Liver (tissue), 3 donors: ENCODE data around the gene SSPN.

Experiments used
- CTCF ChIP-seq: fragments of 150-350 bp; IDR thresholded peaks from 2 replicates; pipeline ENCODE4 v1.5.1; 2017; ENCODE audit warnings: improper control_type of control experiment, low read depth, low read length; ENCODE audit not compliant: missing input control
- EGR1 ChIP-seq, 2 donors: IDR thresholded peaks; 2 replicates each; pipeline ENCODE4 v1.6.1; 2016 to 2018; ENCODE audit warnings: antibody characterized with exemption in 2 of 2, low read depth in 2 of 2
- FOXA2 ChIP-seq: IDR thresholded peaks from 2 replicates; pipeline ENCODE4 v1.6.1; 2016; ENCODE audit warnings: antibody characterized with exemption
- HNF4A ChIP-seq, 2 donors: conservative IDR thresholded peaks; 2 replicates each; pipeline ENCODE4 v1.6.1; 2016; ENCODE audit warnings: antibody characterized with exemption in 2 of 2, mild to moderate bottlenecking in 2 of 2
- JUND ChIP-seq, 2 donors: IDR thresholded peaks; 2 replicates each; pipeline ENCODE4 v1.6.1; 2016; ENCODE audit warnings: antibody characterized with exemption in 2 of 2
- NR2F2 ChIP-seq: IDR thresholded peaks from 2 replicates; pipeline ENCODE4 v1.6.1; 2016; ENCODE audit warnings: antibody characterized with exemption
- RAD21 ChIP-seq, 2 donors: IDR thresholded peaks; 2 replicates each; pipeline ENCODE4 v1.6.1; 2016; ENCODE audit warnings: antibody characterized with exemption in 2 of 2, mild to moderate bottlenecking in 2 of 2
- TAF1 ChIP-seq: conservative IDR thresholded peaks from 2 replicates; pipeline ENCODE4 v1.6.1; 2016; ENCODE audit warnings: antibody characterized with exemption, mild to moderate bottlenecking
- YY1 ChIP-seq: IDR thresholded peaks from 2 replicates; pipeline ENCODE4 v1.6.1; 2016; ENCODE audit warnings: antibody characterized with exemption, mild to moderate bottlenecking
- TF ChIP-seq, protein P1 (sequence below): IDR thresholded peaks from 2 replicates; pipeline ENCODE4 v1.6.1; 2016; ENCODE audit warnings: antibody characterized with exemption, mild to moderate bottlenecking
- donor health status: healthy.
- donor health status: healthy.

GRCh38 chr12:26279091-26279490 lies 83.7 kb downstream of the SSPN start:
- TF ChIP-seq CTCF, result no peak
- TF ChIP-seq NR2F2, result no peak
- no peak for TF ChIP-seq FOXA2
- no peak for TF ChIP-seq JUND (IDR thresholded peaks at IDR 0.05)
- no peak for TF ChIP-seq TAF1
- TF ChIP-seq, protein P1, sequence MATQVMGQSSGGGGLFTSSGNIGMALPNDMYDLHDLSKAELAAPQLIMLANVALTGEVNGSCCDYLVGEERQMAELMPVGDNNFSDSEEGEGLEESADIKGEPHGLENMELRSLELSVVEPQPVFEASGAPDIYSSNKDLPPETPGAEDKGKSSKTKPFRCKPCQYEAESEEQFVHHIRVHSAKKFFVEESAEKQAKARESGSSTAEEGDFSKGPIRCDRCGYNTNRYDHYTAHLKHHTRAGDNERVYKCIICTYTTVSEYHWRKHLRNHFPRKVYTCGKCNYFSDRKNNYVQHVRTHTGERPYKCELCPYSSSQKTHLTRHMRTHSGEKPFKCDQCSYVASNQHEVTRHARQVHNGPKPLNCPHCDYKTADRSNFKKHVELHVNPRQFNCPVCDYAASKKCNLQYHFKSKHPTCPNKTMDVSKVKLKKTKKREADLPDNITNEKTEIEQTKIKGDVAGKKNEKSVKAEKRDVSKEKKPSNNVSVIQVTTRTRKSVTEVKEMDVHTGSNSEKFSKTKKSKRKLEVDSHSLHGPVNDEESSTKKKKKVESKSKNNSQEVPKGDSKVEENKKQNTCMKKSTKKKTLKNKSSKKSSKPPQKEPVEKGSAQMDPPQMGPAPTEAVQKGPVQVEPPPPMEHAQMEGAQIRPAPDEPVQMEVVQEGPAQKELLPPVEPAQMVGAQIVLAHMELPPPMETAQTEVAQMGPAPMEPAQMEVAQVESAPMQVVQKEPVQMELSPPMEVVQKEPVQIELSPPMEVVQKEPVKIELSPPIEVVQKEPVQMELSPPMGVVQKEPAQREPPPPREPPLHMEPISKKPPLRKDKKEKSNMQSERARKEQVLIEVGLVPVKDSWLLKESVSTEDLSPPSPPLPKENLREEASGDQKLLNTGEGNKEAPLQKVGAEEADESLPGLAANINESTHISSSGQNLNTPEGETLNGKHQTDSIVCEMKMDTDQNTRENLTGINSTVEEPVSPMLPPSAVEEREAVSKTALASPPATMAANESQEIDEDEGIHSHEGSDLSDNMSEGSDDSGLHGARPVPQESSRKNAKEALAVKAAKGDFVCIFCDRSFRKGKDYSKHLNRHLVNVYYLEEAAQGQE, result no peak
- TF ChIP-seq HNF4A (conservative IDR thresholded peaks at IDR 0.05), result no peak
- no peak for TF ChIP-seq RAD21 (IDR thresholded peaks at IDR 0.05)
- no peak for TF ChIP-seq EGR1 (IDR thresholded peaks at IDR 0.05; ENCODE audit: low read depth in 2 of 2)
- no peak for TF ChIP-seq YY1
